NCI-H1436 treated with DMSO at 0.1 percent for 48 hours (cell line): ENCODE data around the gene ABTB2.

ENCODE experiments used
- DNase-seq: peaks from one replicate; lab custom pipeline; 2025; lab: John Stamatoyannopoulos, UW

ABTB2 gene

GRCh38 chr11:34105079-34105956 lies 252.5 kb downstream of the ABTB2 start, which contains the start of gene NAT10:
Gene NAT10, plus strand, starts transcription at chr11:34105629. Its CDS starts 2,597 bp downstream, at chr11:34108226.
- peak; percentile 93 for DNase-seq

GRCh38 chr11:34104680-34105078 lies 253.1 kb downstream of the ABTB2 start:
- DNase-seq, result no peak
